Head of caudate nucleus (tissue), 42 donors: Measurements from ENCODE around the gene MFGE8.
"Not testable (repeated sequence)": the region's sequence is repeated elsewhere in the genome, so short reads cannot be mapped to it uniquely, and the experiment has no call there.

Experiments
- DNase-seq, 42 donors: peaks; one replicate each; pipeline versions ENCODE4 v3.0.0 to v3.0.0-alpha.2; 2020 to 2021; ENCODE audit warnings: mixed read lengths in 7 of 42
- intact Hi-C: fragments of 100-400 bp; cut with DNase I; formaldehyde crosslinking; loops from one replicate; pipeline ENCODE4 v1.15.0; 2022

The MFGE8 gene

GRCh38 chr15:88913017-88913849 lies at the start of gene MFGE8:
MFGE8 (minus strand) TSS chr15:88913379; CDS start chr15:88913319, 60 bp downstream.
- intact Hi-C loops = no loop called here
- DNase-seq = peak in 41 of 42 donors; percentile 34 to 90 (median 72)

GRCh38 chr15:88959445-88959844 lies 46.3 kb upstream of the MFGE8 start:
- no peak for DNase-seq
- intact Hi-C loops = no loop called here

DNA sequence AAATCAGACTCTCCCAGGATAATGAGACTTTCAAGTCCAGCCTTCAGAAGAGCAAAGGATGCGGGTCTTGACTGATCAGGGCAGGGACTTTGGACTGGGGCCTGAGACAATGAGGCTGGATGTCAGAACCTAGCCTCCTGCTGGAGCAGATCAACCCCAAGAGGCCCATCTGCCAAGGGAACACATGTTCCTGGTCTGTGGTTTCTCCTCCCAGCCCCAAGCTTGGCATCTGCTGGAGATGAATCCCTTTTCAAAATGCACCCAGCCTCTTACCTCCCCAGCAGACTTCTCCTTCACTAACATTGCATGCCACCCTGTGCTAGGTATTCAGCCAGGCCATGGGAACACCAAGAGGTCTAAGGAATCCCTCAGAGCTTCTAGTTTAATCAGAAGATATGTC lies 43.7 kb upstream of the MFGE8 start:
- DNase-seq = peak in 1 of 42 donors; percentile 22
- intact Hi-C loops = no loop called here

DNA sequence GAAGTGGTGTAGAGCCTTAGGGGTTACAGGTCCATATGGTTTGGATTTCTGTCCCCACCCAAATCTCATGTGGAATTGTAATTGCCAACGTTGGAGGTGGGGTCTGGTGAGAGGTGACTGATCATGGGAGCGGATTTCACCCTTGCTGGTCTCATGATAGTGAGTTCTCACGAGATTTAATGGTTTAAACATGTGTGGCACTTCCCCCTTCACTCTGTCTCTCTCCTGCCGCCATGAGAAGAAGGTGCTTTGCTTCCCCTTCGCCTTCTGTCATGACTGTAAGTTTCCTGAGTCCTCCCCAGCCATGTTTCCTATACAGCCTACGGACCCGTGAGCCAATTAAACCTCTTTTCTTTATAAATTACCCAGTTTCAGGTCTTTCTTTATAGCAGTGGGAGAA lies 43.1 kb upstream of the MFGE8 start:
- peak in 1 of 42 donors; percentile 10 for DNase-seq
- intact Hi-C loops = no loop called here

DNA sequence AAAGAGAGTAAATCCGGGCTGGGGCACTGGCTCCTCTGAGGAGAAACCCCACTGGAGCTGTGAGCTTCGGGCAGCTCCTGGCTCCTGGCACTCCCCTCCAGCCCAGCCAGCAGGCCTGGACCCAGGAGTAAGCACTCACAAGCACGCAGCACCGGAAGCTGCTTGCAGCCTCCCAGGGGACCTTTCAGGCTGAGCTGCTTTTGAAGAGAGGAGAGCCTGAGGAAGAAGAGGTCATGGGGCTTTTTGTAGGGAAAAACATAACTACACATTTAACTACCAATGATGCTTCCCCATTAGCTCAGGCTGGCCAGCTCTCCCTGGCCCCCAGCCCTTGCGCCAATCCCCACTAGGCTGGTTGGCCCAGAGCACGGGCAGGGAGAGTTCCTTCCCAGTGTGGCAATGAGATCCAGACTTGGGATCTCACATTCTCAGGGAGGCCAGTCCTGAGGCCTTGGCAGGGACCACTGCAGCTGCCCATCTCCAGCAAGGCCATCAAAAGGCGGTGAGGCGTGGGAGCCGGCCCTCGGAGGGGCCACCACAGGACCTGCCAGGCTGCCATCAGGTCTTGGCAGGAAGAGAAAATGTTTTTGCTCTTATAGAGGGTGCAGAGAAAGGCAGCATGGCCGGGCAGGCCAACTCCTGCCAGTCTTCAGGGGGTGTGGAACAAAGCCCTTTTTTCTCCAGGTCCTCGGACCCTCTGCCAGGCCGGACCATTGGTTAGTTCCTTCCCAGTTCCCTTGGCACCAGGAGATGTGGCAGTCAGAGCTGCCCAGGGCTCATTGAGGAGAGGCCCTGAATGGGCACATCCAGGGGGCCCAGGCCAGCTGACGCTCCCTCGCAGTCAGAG lies 41.5 kb upstream of the MFGE8 start:
- intact Hi-C loops = loop anchor here (5.0 kb wide), 1 partner anchor 47 kb away; no protein-coding TSS in a partner anchor
- peak; percentile 6 to 85 (median 52) for DNase-seq

- intact Hi-C loops = loop anchor here (5.0 kb wide), 1 partner anchor 43 kb away; no protein-coding TSS in a partner anchor
- peak in 26 of 42 donors; percentile 9 to 76 (median 46) for DNase-seq
Measured at GRCh38 chr15:88950600-88951160, 37.5 kb upstream of the MFGE8 start.

GRCh38 chr15:88949734-88950400 lies 36.7 kb upstream of the MFGE8 start:
- peak in 1 of 42 donors; percentile 20 for DNase-seq
- intact Hi-C loops = loop anchor here (5.0 kb wide), 1 partner anchor 43 kb away; no protein-coding TSS in a partner anchor

GRCh38 chr15:88940110-88940675 lies 27.0 kb upstream of the MFGE8 start:
- peak in 1 of 42 donors; percentile 23 for DNase-seq
- intact Hi-C loops = no loop called here

- DNase-seq = no peak
- intact Hi-C loops = no loop called here
Measured at GRCh38 chr15:88939486-88939806, 26.3 kb upstream of the MFGE8 start.

- DNase-seq = peak in 1 of 42 donors; percentile 18
- intact Hi-C loops = no loop called here
Measured at GRCh38 chr15:88938802-88939485, 25.8 kb upstream of the MFGE8 start.

DNA sequence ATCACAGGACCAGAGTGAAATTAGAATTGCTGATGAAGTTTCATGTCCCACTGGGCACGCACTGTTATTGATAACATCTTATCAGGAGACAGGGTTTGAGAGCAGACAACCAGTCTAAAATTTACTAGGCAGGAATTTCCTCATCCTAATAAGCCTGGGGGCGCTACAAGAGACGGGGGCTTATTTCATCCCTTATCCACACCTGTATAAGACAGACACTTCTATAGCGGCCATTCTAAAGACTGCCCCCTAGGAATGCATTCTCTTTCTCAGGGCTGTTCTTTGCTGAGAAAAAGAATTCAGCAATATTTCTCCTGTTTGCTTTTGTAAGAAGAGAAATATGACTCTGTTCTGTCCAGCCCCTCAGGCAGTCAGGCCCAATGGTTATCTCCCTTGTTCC lies 21.3 kb upstream of the MFGE8 start:
- intact Hi-C loops, DNase-seq: not testable (repeated sequence)

- DNase-seq = no peak
- intact Hi-C loops = no loop called here
Measured at GRCh38 chr15:88932875-88933330, 19.7 kb upstream of the MFGE8 start.

DNA sequence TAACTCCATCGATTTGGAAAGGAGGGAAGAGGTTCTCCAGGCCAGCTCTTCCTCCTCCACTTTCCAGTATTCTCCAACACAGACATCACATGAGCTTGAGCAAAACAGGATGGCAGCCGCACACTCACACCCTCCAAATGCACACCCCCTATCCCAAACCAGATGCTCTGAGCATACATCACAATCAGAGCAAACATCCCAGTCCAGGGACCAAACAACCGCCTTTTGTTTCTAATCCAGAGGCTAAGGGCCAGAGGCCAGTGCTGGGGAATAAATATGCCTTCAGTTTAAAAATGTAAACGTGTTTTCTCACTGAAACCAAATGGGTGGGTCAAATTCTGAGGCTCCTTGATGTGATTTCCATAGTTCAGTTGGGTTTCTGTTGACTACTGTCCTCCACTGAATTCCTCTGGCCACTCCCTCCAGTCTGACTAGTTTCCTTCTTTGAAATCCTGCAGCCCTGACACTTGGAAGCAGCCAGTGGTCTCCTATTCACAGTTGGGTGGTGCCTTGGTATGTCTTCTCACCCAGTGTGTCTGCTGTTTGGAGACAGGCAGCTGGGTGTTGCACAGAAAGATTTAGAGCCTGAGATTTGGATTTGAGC lies 19.2 kb upstream of the MFGE8 start:
- DNase-seq = peak in 40 of 42 donors; percentile 10 to 87 (median 70)
- intact Hi-C loops = no loop called here

GRCh38 chr15:88930579-88930978 lies 17.4 kb upstream of the MFGE8 start:
- intact Hi-C loops = no loop called here

DNA sequence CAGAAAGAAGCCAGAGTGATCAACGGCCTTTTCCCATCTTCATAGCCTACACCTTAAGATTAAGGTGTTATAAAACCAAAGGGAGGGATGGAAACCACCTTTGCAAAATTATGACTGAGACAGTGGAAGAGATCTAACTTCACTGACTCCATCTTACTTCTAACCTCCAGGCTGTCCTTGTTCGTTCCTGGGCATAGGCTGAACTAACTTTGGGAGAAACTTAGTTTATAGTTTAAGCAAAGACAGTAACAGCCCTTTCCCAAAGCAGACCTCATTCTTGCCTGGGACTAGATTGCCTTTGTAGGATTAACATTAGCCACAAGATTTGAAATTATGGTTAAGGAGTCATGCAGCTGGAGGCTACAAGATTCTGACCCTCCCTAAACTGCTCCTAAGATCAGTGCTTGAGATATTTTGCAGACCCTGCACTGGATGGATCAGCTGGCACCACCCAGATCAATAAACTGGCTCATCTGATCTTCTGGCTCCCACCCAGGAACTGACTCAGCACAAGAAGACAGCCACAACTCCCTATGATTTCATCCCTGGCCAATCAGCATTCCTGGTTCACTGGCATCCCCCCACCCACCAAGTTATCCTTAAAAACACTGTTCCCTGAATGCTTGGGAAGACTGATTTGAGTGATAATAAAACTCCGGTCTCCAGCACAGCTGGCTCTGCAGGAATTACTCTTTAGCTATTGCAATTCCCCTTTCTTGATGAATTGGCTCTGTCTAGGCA lies 16.3 kb upstream of the MFGE8 start:
- intact Hi-C loops, DNase-seq: not testable (repeated sequence)

More at GRCh38 chr15:88930579-88930978, 17.4 kb upstream of the MFGE8 start:
- DNase-seq = no peak

DNA sequence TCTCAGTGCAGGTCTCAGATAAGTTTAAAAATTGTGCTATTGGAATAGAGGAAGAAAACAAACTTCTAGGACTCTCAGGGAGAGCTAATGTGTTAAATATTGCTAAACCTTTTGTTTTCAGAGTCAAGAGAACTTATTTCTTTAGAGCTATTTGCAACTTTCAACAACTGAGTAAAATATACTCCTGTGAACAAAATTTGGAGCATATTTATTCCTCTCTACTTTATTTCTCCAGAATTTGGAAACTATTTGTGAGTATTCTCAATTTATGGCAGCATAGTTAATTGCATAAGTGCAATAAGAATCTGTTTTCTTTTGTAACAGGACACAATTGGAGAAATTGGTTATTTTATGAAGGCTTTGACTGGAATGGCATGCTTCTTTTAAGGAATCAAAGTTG lies 15.0 kb upstream of the MFGE8 start:
- intact Hi-C loops, DNase-seq: not testable (repeated sequence)

DNA sequence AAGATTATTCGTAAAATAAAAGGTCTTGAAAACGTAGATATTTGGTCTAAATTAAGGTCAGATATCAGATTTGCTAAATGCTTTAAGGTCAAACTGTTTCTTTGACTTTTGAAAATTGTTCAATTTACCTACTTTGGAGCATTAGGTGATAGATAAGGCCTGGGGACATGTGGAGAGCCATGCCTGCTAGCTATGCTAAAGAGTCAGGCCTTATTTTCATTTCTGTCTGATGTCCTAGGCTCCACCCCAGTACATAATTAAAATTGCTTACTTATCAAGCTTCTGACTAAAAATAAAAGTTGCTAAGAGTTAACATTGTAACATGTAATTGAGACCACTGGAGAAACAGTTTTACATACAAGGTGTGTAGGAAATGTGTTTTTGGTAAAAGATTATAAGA lies 12.5 kb upstream of the MFGE8 start:
- DNase-seq, intact Hi-C loops: not testable (repeated sequence)
